Activated naive CD8-positive, alpha-beta T cell treated with anti-CD3 and anti-CD28 coated beads, Interleukin-2, amount 10 ng/mL, durations not matched to agents 7 days and 5 days (primary cell): ENCODE measurements around the gene SLFN5. TPM values are rescaled to one million over a fixed set of nuclear protein-coding genes. Genes with fewer than 3 reads are reported as not detected.

Source experiments
- ATAC-seq: fragments of 150-1000 bp; cut with Tn5 transposase; one replicate; pipeline ENCODE4 v1.10.0; 2021; ENCODE audit warnings: low read depth, moderate library complexity
- POLR2A ChIA-PET: fragments of 350-600 bp; sonication (Branson Sonifier 250); formaldehyde crosslinking; loops from one replicate; lab custom pipeline; 2021; ENCODE audit warnings: antibody characterized with exemption; lab: Charles Lee
- DNase-seq: peaks from one replicate; pipeline ENCODE4 v3.0.0; 2021
- H3K27ac Mint-ChIP-seq: one replicate; pipeline ENCODE4 v1.8.0; 2022; ENCODE audit warnings: mild to moderate bottlenecking, mixed read lengths
- H3K27me3 Mint-ChIP-seq: one replicate; pipeline ENCODE4 v1.8.0; 2022; ENCODE audit warnings: mild to moderate bottlenecking, moderate library complexity, mixed read lengths
- H3K36me3 Mint-ChIP-seq: one replicate; pipeline ENCODE4 v1.8.0; 2021; ENCODE audit warnings: mild to moderate bottlenecking, mixed read lengths
- H3K4me1 Mint-ChIP-seq: one replicate; pipeline ENCODE4 v1.8.0; 2021; ENCODE audit warnings: mixed read lengths
- H3K4me3 Mint-ChIP-seq: one replicate; pipeline ENCODE4 v1.8.0; 2022; ENCODE audit warnings: mild to moderate bottlenecking, moderate library complexity, mixed read lengths
- H3K9me3 Mint-ChIP-seq: one replicate; pipeline ENCODE4 v1.8.0; 2021; ENCODE audit warnings: mixed read lengths
- total RNA-seq, 2 experiments: library from RNA; stranded (reverse); gene quantifications; one replicate each; pipeline ENCODE4 v1.2.3, GENCODE V29; 2021

The SLFN5 gene
- total RNA-seq, 2 experiments from 2014 or later: 239 to 249 TPM

DNA sequence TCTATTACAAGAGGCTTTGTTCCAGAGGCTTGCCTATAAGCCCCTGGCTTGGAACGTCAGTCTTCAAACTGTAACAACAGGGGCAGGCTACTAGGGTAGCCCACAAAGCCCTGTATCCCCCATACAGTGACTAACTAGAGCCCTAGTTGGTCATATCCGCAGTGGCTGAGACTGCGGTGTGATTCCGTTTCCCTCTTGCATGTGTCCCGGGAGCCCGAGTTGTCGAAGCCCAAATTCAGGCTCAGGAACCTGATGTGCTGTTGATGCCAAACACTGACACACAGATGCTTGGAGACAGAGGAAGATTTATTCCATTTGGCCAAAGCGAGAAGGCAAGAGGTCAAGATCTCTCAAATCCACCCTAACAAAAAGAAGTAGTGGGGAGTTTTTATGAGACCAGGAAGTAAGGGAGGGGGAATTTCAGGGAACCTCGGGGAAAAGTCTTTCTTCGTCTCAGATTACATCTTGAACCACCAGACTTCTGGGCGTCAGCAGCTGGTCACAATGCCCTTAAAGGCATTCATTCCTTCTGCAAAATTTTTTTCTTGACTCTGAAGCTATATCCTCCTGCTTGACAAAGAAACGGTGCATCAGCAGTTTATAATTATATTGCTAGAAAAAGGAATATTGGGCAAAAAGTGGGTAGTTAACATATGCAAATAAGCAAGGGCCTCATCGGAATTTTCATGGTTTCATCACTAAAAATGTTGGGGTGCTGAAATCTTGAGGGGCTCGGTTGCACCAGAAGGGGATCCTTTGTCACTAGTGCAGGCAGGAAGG, 879 bp downstream of the SLFN5 start:
- Mint-ChIP-seq H3K9me3 (no peaks in the 10 kb centered on the region), H3K27ac (peak overlapping the region; percentile 98), H3K4me1 (peaks cover 48% of the 10 kb centered on the region), H3K27me3 (no peaks in the 10 kb centered on the region), H3K36me3 (peaks cover 66% of the 10 kb centered on the region), H3K4me3 (peak overlapping the region; percentile 99)
- DNase-seq (peak; percentile 61), ATAC-seq (peak; percentile 21)
- POLR2A ChIA-PET: interaction anchor here (0.6 to 10.5 kb wide), 25 partner anchors 8 to 565 kb away, joined by 3 to 296 read pairs (median 6); partner anchors contain the start of genes PEX12, SLFN12L and TAF15

DNA sequence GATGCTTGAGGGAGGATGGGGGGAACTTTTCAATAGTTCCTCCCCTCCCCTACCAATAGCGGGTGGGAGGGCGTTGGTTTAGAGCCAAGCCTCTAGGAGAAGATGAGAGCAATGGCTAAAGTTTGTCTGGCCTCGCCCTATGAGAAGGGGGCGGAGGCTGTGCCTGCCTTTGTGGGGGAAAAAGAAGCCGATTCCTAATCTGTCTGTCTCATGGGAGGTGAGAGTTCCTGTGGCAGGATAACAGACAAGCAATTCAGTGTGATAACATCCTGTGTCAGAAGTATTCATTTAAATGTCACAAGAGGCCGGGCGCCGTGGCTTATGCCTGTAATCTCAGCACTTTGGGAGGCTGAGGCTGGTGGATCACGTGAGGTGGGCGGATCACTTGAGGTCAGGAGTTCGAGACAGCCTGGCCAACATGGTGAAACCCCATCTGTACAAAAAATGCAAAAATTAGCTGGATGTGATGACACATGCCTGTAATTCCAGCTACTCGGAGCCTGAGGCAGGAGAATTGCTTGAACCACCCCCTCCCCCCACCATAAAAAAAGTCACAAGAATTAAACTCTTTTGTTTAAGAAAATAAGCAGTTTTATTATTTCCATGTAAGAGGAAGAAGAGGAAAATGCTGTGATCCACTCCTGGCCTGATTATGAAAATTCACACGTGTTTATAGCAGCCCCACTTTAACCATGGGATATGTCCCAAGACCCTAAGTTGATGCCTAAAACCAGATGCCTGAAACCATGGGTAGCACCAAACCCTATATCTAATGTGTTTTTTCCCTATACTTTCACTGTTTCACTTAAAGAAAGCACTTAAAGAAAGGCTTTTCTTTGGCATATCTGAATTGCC, 1.7 kb downstream of the SLFN5 start:
- H3K4me3 Mint-ChIP-seq: peak overlapping the region; percentile 99
- no peaks in the 10 kb centered on the region for H3K27me3 Mint-ChIP-seq
- H3K4me1 Mint-ChIP-seq: peaks cover 47% of the 10 kb centered on the region
- H3K36me3 Mint-ChIP-seq: peaks cover 68% of the 10 kb centered on the region
- no peaks in the 10 kb centered on the region for H3K9me3 Mint-ChIP-seq
- ATAC-seq (peak; percentile 51), DNase-seq (peak; percentile 80)
- H3K27ac Mint-ChIP-seq: peak overlapping the region; percentile 98
- POLR2A ChIA-PET: interaction anchor here (0.6 to 10.5 kb wide), 8 partner anchors 22 to 342 kb away, joined by 3 to 296 read pairs (median 14); partner anchors contain the start of gene SLFN12L

DNA sequence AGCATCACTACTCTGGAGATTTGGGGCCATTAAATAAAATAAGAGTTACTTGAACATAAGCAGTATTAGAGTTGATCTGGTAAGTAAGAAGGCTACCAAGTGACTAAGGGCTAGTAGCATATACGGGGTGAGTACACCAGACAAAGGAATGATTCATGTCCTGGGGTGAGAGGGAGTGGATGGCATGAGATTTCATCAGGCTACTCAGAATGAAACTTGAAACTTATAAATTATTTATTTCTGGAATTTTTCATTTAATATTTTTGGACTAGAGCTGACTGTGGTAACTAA, 2.3 kb downstream of the SLFN5 start:
- peak overlapping the region; percentile 98 for H3K27ac Mint-ChIP-seq
- H3K36me3 Mint-ChIP-seq: peaks cover 70% of the 10 kb centered on the region
- H3K4me1 Mint-ChIP-seq: peaks cover 46% of the 10 kb centered on the region
- DNase-seq (no peak), ATAC-seq (no peak)
- H3K9me3 Mint-ChIP-seq: no peaks in the 10 kb centered on the region
- no peaks in the 10 kb centered on the region for H3K27me3 Mint-ChIP-seq
- POLR2A ChIA-PET: interaction anchor here (8.1 to 10.5 kb wide), 3 partner anchors 22 to 291 kb away, joined by 172 to 296 read pairs (median 179); partner anchors contain the start of gene SLFN12L
- peak overlapping the region; percentile 99 for H3K4me3 Mint-ChIP-seq

DNA sequence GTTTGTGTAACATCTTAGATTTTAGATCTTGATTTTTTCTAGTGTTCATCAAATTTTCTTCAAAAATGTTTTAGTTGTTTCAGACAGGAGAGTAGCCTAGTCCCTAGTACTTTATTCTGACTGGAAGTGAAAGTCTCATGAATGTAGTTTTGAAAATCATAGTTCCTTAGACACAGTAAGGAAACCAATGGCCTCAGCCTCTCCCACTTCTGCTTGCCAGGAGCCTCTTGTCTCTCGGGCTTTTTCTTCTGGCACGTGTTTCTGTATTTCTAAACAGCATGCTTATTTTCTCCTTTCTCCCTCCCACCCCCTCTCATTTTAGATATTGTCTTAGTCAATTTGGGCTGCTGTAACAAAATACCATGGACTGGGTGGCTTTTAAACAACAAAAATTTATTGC, 9.8 kb downstream of the SLFN5 start:
- no peak for ATAC-seq
- no peaks in the 10 kb centered on the region for H3K9me3 Mint-ChIP-seq
- peaks cover 56% of the 10 kb centered on the region for H3K4me1 Mint-ChIP-seq
- H3K27me3 Mint-ChIP-seq: no peaks in the 10 kb centered on the region
- no peak overlapping the region for H3K4me3 Mint-ChIP-seq
- peaks cover 69% of the 10 kb centered on the region for H3K36me3 Mint-ChIP-seq
- no peak overlapping the region for H3K27ac Mint-ChIP-seq
- POLR2A ChIA-PET: interaction anchor here (0.6 kb wide), 1 partner anchor 71 kb away, joined by 5 read pairs; no protein-coding TSS in a partner anchor
- no peak for DNase-seq

DNA sequence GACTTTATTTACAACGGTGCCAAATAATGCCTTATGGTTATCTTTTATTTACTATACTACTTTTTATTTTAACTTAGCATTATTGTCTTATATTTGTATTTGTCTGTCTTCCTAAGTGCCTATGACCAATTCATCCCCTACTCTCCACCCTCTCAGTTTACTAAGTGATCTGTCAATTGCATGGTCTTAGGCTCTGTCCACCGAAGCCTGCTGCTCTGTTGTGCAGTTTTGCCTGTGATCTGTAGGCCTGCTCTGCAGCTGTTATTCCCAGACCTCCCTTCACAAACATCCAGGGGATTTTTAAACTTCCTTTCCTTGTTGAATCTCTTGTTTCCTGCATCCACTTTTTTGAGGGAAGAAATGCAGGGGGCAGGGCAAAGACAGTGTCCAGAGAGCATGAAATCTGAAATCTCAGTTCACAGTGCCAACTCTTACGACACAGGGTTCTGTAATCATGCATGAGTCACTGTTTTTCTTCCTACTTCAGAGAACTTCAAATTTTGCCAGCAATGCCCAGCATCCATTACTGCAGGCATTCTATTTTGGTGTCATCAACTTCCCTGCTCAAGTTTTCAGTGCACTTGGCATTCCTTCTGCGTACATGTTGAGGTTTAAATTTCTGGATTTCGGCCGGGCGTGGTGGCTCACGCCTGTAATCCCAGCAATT, 11.4 kb downstream of the SLFN5 start:
- peaks cover 56% of the 10 kb centered on the region for H3K4me1 Mint-ChIP-seq
- ATAC-seq: no peak
- peak overlapping the region; percentile 45 for H3K27ac Mint-ChIP-seq
- no peak overlapping the region for H3K4me3 Mint-ChIP-seq
- H3K27me3 Mint-ChIP-seq: no peaks in the 10 kb centered on the region
- POLR2A ChIA-PET: interaction anchor here (0.6 to 1.2 kb wide), 2 partner anchors 11 to 80 kb away, joined by 3 read pairs; partner anchors contain the start of gene SLFN5
- no peak for DNase-seq
- H3K36me3 Mint-ChIP-seq: peaks cover 70% of the 10 kb centered on the region
- no peaks in the 10 kb centered on the region for H3K9me3 Mint-ChIP-seq

DNA sequence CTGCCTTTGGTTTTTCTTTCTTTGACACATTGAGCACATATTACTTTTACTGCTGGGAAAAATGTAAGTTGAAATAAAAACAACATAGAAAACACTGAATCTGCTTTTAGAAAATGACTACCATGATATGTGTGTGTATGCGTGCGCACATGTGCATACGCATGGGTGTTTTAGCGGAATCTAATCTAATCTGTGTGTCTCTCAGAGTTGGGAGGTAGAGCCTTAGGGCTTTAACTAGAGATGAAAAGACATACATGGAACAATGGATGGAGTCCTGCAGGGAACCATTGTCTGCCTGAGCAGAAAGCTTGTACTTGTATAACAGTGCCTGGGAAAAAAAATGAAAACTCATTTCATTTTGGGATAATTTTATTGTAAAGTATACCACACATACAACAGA, 12.4 kb downstream of the SLFN5 start:
- DNase-seq: no peak
- ATAC-seq: no peak
- Mint-ChIP-seq H3K4me3 (no peak overlapping the region), H3K27me3 (no peaks in the 10 kb centered on the region), H3K9me3 (no peaks in the 10 kb centered on the region), H3K4me1 (peaks cover 58% of the 10 kb centered on the region), H3K27ac (no peak overlapping the region), H3K36me3 (peaks cover 71% of the 10 kb centered on the region)
- POLR2A ChIA-PET: no interaction called here

DNA sequence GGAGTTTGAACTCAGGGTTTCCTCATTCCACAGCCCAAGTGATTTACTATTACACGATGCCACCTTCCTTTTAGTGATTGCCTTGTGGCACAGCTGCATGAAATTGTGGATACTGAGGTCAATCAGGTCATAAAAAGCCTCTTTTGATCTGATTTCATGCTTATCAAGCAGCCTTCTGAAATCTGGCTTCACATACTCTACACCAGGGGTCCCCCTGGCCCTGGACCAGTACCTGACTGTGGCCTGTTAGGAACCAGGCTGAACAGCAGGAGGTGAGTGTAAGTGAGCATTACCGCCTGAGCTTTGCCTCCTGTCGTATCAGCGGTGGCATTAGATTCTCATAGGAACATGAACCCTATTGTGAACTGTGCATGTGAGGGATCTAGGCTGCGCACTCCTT, 13.8 kb downstream of the SLFN5 start:
- DNase-seq (no peak), ATAC-seq (no peak)
- Mint-ChIP-seq H3K4me3 (no peak overlapping the region), H3K4me1 (peaks cover 53% of the 10 kb centered on the region), H3K36me3 (peaks cover 75% of the 10 kb centered on the region), H3K27ac (no peak overlapping the region), H3K9me3 (no peaks in the 10 kb centered on the region), H3K27me3 (no peaks in the 10 kb centered on the region)
- POLR2A ChIA-PET: interaction anchor here (1.3 kb wide), 1 partner anchor 14 kb away, joined by 6 read pairs; the partner anchor contains the start of gene SLFN5

DNA sequence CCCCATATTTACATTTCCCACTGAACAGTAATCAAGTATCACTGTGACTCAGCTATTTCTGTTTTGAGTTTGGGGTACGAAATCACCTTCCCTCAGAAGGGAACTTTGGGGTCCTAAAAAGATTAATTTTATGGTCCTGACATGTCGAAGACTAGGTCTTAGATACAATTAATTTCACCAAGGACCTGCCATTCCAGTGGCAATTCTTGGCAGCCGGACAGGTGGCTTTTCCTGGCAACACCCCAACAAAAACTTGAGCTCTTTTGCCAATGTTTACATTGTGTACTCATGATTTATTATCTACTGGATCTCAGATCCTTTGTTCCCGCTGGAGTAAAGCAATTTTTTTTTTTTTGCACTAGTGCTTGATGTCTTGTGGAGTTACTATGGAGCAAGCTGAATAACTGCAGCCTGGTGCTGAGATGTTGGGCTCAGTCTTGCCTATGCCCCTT, 14.4 kb downstream of the SLFN5 start:
- DNase-seq: no peak
- Mint-ChIP-seq H3K27ac (no peak overlapping the region), H3K27me3 (no peaks in the 10 kb centered on the region), H3K4me1 (peaks cover 50% of the 10 kb centered on the region), H3K4me3 (no peak overlapping the region), H3K9me3 (no peaks in the 10 kb centered on the region), H3K36me3 (peaks cover 73% of the 10 kb centered on the region)
- ATAC-seq: no peak
- POLR2A ChIA-PET: interaction anchor here (0.6 to 1.3 kb wide), 4 partner anchors 14 to 332 kb away, joined by 3 to 6 read pairs (median 4); partner anchors contain the start of gene SLFN5

DNA sequence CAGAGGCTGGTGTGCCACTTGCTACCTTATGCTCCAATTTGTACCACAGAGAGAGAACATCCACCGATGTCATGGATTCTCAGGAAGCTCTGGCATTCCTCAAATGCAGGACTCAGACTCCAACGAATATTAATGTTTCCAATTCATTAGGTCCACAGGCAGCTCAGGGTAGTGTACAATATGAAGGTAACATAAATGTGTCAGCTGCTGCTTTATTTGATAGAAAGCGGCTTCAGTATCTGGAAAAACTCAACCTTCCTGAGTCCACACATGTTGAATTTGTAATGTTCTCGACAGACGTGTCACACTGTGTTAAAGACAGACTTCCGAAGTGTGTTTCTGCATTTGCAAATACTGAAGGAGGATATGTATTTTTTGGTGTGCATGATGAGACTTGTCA, 16.1 kb downstream of the SLFN5 start:
- H3K4me3 Mint-ChIP-seq: no peak overlapping the region
- peaks cover 74% of the 10 kb centered on the region for H3K36me3 Mint-ChIP-seq
- no peaks in the 10 kb centered on the region for H3K9me3 Mint-ChIP-seq
- H3K4me1 Mint-ChIP-seq: peaks cover 42% of the 10 kb centered on the region
- H3K27ac Mint-ChIP-seq: no peak overlapping the region
- POLR2A ChIA-PET: interaction anchor here (0.6 to 1.6 kb wide), 2 partner anchors 16 to 20 kb away, joined by 3 to 6 read pairs; partner anchors contain the start of gene SLFN5
- no peak for ATAC-seq
- no peaks in the 10 kb centered on the region for H3K27me3 Mint-ChIP-seq
- no peak for DNase-seq

DNA sequence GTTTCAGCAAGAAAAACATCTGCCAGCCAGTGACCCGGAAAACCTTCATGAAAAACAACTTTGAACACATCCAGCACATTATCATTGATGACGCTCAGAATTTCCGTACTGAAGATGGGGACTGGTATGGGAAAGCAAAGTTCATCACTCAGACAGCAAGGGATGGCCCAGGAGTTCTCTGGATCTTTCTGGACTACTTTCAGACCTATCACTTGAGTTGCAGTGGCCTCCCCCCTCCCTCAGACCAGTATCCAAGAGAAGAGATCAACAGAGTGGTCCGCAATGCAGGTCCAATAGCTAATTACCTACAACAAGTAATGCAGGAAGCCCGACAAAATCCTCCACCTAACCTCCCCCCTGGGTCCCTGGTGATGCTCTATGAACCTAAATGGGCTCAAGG, 22.2 kb downstream of the SLFN5 start:
- ATAC-seq: no peak
- no peak for DNase-seq
- POLR2A ChIA-PET: no interaction called here
- H3K27ac Mint-ChIP-seq: no peak overlapping the region
- H3K4me3 Mint-ChIP-seq: no peak overlapping the region
- H3K27me3 Mint-ChIP-seq: no peaks in the 10 kb centered on the region
- peaks cover 64% of the 10 kb centered on the region for H3K36me3 Mint-ChIP-seq
- peaks cover 32% of the 10 kb centered on the region for H3K4me1 Mint-ChIP-seq
- H3K9me3 Mint-ChIP-seq: no peaks in the 10 kb centered on the region

DNA sequence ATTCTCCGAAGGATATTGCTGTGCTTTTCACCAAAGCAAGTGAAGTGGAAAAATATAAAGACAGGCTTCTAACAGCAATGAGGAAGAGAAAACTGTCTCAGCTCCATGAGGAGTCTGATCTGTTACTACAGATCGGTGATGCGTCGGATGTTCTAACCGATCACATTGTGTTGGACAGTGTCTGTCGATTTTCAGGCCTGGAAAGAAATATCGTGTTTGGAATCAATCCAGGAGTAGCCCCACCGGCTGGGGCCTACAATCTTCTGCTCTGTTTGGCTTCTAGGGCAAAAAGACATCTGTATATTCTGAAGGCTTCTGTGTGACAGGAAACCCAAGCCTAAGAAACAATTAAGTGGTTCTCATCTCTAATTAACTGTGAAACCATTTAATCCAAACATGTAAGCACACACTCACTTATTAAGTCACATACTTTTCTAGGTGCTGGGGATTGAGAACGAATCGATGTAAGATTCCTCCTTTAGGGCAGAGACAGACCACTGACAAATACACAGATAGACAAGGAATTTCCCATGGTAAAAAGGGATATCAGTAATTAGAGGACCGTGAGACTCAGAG, 22.8 kb downstream of the SLFN5 start:
- Mint-ChIP-seq H3K27ac (peak overlapping the region; percentile 23), H3K4me3 (peak overlapping the region; percentile 22)
- POLR2A ChIA-PET: interaction anchor here (1.2 kb wide), 1 partner anchor 14 kb away, joined by 3 read pairs; no protein-coding TSS in a partner anchor

More for the DNA sequence above, 22.8 kb downstream of the SLFN5 start:
- Mint-ChIP-seq H3K9me3 (no peaks in the 10 kb centered on the region), H3K36me3 (peaks cover 64% of the 10 kb centered on the region), H3K27me3 (no peaks in the 10 kb centered on the region), H3K4me1 (peaks cover 31% of the 10 kb centered on the region)
- no peak for DNase-seq
- ATAC-seq: no peak
